Measurements from ENCODE around the gene IRGC. TPM values are rescaled to one million over a fixed set of nuclear protein-coding genes. Genes with fewer than 3 reads are reported as not detected.

IRGC gene
- total and polyA plus RNA-seq, 9 of the 15 experiments (the other 6 are each of a cell fraction or from before 2014, with no cell fraction given): not detected

GRCh38 chr19:43754503-43755255 lies 38.8 kb downstream of the IRGC start, which contains the start of gene SMG9 (continued):
- TF ChIP-seq TAF15 (IDR thresholded peaks at IDR 0.05; ENCODE audit: low read depth, low read length) (no peak), TRIM24 (IDR thresholded peaks at IDR 0.05) (peak in 1 of 2 experiments; percentile 27; a peak in 1 of 4 replicates), FUS (optimal IDR thresholded peaks at IDR 0.05; ENCODE audit: low read depth, low read length) (no peak), FOXP1 (CRISPR knock-in tag; IDR thresholded peaks at IDR 0.05) (no peak), AFF1 (IDR thresholded peaks at IDR 0.05; ENCODE audit: low read depth in 1 of 2, partially characterized antibody in 2 of 2) (no peak), SRF (CRISPR knock-in tag; IDR thresholded peaks at IDR 0.05) (no peak), PYGO2 (tag; IDR thresholded peaks at IDR 0.05) (no peak), RBBP5 (IDR thresholded peaks at IDR 0.05; ENCODE audit: borderline replicate concordance, insufficient read depth, low read length, poor library complexity, severe bottlenecking) (no peak), ZFX (CRISPR knock-in tag; IDR thresholded peaks at IDR 0.05) (no peak), NEUROD1 (IDR thresholded peaks at IDR 0.05; ENCODE audit: borderline replicate concordance, low read depth, low read length, partially characterized antibody) (no peak), ZNF644 (tag; IDR thresholded peaks at IDR 0.05; ENCODE audit: low read depth) (no peak), GABPA (tag; conservative IDR thresholded peaks at IDR 0.05; ENCODE audit: low read depth) (0 out of 2 replicates have a peak, but pooled peaks have one; percentile 43), ZNF589 (CRISPR knock-in tag; IDR thresholded peaks at IDR 0.05; ENCODE audit: low read depth) (no peak), PHB (CRISPR knock-in tag; IDR thresholded peaks at IDR 0.05) (no peak), HDAC3 (IDR thresholded peaks at IDR 0.05; ENCODE audit: borderline replicate concordance, partially characterized antibody) (no peak), SMARCC2 (IDR thresholded peaks at IDR 0.05; ENCODE audit: low read depth) (no peak), POLR2H (tag; IDR thresholded peaks at IDR 0.05; ENCODE audit: low read depth) (peak; percentile 90), ZNF197 (CRISPR knock-in tag; IDR thresholded peaks at IDR 0.05; ENCODE audit: low read depth) (no peak), ZNF408 (CRISPR knock-in tag; IDR thresholded peaks at IDR 0.05; ENCODE audit: low read depth) (no peak), NFATC3 (IDR thresholded peaks at IDR 0.05) (no peak)
- TF ChIP-seq, protein P1, sequence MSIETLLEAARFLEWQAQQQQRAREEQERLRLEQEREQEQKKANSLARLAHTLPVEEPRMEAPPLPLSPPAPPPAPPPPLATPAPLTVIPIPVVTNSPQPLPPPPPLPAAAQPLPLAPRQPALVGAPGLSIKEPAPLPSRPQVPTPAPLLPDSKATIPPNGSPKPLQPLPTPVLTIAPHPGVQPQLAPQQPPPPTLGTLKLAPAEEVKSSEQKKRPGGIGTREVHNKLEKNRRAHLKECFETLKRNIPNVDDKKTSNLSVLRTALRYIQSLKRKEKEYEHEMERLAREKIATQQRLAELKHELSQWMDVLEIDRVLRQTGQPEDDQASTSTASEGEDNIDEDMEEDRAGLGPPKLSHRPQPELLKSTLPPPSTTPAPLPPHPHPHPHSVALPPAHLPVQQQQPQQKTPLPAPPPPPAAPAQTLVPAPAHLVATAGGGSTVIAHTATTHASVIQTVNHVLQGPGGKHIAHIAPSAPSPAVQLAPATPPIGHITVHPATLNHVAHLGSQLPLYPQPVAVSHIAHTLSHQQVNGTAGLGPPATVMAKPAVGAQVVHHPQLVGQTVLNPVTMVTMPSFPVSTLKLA (conservative IDR thresholded peaks at IDR 0.05): peak; percentile 60 to 66; a peak in 3 of 4 replicates

All from K562 (cell line).